AG04450 (cell line): ENCODE data around the gene PKIG. TPM values are rescaled to one million over a fixed set of nuclear protein-coding genes. Genes with fewer than 3 reads are reported as not detected.

Experiments used
- CTCF ChIA-PET: fragments of 300-600, 350-600 bp; formaldehyde crosslinking; extraction: SDS; loops from one replicate; lab custom pipeline; 2022; ENCODE audit warnings: antibody characterized with exemption, inconsistent platforms; lab: Charles Lee
- POLR2A ChIA-PET: fragments of 350-600 bp; formaldehyde crosslinking; extraction: SDS; loops from one replicate; lab custom pipeline; 2021; ENCODE audit warnings: antibody characterized with exemption, inconsistent platforms; lab: Yijun Ruan, JAX
- DNase-seq: peaks from one replicate; pipeline ENCODE4 v3.0.0-alpha.2; 2011; ENCODE audit warnings: low read depth, low spot score
- H3K27ac ChIP-seq: one replicate; pipeline ENCODE4 v1.5.1; 2012; ENCODE audit warnings: low read depth, low read length, control low read depth
- H3K27me3 ChIP-seq: one replicate; pipeline ENCODE4 v1.6.0; 2012; ENCODE audit warnings: low read length; ENCODE audit not compliant: control insufficient read depth, insufficient read depth
- H3K4me3 ChIP-seq: 2 replicates; pipeline ENCODE4 v1.5.1; 2011; ENCODE audit warnings: mild to moderate bottlenecking, low read depth, low read length, control low read depth
- H3K9me3 ChIP-seq: 2 replicates; pipeline ENCODE4 v1.5.1; 2012; ENCODE audit warnings: low read length; ENCODE audit not compliant: control insufficient read depth, insufficient read depth
- polyA plus RNA-seq: library from polyadenylated mRNA; depleted of rRNA; stranded (reverse); fragments of >200 nt; gene quantifications from 2 replicates; pipeline ENCODE4 v1.2.3, GENCODE V29; 2011
- TF ChIP-seq, protein P1 (sequence below): IDR thresholded peaks from 2 replicates; pipeline ENCODE4 v1.5.1; 2011; ENCODE audit warnings: low read depth, low read length, control low read depth, inconsistent platforms

Gene PKIG
- polyA plus RNA-seq, 1 experiment, result 107 TPM

- CTCF ChIA-PET, result interaction anchor here (0.5 to 0.7 kb wide), 2 partner anchors 19 to 78 kb away, joined by 3 to 5 read pairs; no protein-coding TSS in a partner anchor
- no peak overlapping the region for H3K27ac ChIP-seq
- H3K9me3 ChIP-seq, result no peaks in the 10 kb centered on the region
- H3K4me3 ChIP-seq, result no peak overlapping the region
- no peaks in the 10 kb centered on the region for H3K27me3 ChIP-seq
- TF ChIP-seq, protein P1, sequence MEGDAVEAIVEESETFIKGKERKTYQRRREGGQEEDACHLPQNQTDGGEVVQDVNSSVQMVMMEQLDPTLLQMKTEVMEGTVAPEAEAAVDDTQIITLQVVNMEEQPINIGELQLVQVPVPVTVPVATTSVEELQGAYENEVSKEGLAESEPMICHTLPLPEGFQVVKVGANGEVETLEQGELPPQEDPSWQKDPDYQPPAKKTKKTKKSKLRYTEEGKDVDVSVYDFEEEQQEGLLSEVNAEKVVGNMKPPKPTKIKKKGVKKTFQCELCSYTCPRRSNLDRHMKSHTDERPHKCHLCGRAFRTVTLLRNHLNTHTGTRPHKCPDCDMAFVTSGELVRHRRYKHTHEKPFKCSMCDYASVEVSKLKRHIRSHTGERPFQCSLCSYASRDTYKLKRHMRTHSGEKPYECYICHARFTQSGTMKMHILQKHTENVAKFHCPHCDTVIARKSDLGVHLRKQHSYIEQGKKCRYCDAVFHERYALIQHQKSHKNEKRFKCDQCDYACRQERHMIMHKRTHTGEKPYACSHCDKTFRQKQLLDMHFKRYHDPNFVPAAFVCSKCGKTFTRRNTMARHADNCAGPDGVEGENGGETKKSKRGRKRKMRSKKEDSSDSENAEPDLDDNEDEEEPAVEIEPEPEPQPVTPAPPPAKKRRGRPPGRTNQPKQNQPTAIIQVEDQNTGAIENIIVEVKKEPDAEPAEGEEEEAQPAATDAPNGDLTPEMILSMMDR, result no peak
- no peak for DNase-seq
- POLR2A ChIA-PET, result no interaction called here
These were observed 32.9 kb downstream of the PKIG start for GRCh38 chr20:44615169-44615791.

GRCh38 chr20:44615876-44616603 is 33.7 kb downstream of the PKIG start:
- TF ChIP-seq, protein P1, result no peak
- H3K27me3 ChIP-seq, result no peaks in the 10 kb centered on the region
- no peak overlapping the region for H3K4me3 ChIP-seq
- POLR2A ChIA-PET, result interaction anchor here (0.5 kb wide), 1 partner anchor 39 kb away, joined by 3 read pairs; no protein-coding TSS in a partner anchor
- DNase-seq, result no peak
- H3K9me3 ChIP-seq, result no peaks in the 10 kb centered on the region
- CTCF ChIA-PET, result no interaction called here
- H3K27ac ChIP-seq, result no peak overlapping the region

DNA sequence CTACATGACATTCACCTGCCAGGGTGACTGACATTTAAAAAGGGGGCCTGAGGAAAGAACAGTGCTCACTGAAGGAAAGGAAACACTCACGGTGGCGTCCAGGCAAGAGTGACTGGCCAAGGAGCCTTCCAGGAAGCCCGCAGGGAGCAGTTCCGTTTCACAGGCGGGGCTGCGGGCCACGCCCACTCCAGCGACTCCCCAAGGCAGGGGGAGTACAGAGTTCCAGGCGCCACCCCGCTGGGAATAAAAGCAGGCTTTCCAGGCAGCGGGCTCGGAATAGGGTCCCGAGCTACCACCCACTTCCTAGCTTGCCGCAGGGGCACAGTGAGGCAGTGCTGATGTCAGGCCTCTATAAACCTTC is 34.2 kb downstream of the PKIG start:
- Histone ChIP-seq H3K9me3 (no peaks in the 10 kb centered on the region), H3K4me3 (no peak overlapping the region), H3K27ac (peak overlapping the region; percentile 11), H3K27me3 (no peaks in the 10 kb centered on the region)
- ChIA-PET POLR2A (interaction anchor here (0.5 kb wide), 1 partner anchor 39 kb away, joined by 3 read pairs; no protein-coding TSS in a partner anchor), CTCF (no interaction called here)
- DNase-seq, result no peak
- TF ChIP-seq, protein P1, result no peak

DNA sequence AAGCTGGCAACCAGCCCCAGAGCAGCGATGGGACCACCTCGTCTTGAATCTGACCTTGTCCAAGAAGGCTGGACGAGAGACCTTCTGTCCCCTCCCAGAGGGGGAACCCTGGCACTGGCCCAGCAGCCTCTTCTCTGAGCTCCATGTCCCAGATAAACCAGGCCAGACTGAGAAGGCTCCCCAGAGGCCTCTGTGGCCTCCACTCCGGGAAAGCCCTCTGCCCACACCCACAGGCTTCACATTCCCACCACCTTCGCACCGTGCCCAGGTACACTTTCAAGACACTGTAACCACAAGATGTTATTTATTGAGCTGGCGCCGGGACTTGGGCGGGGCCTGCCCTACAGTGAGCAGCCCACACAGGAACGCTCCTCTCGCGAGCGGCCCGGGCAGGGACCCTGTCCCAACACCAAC is 35.9 kb downstream of the PKIG start:
- ChIA-PET POLR2A (no interaction called here), CTCF (no interaction called here)
- TF ChIP-seq, protein P1, result no peak
- no peak overlapping the region for H3K4me3 ChIP-seq
- no peak for DNase-seq
- H3K27ac ChIP-seq, result no peak overlapping the region
- peaks cover 16% of the 10 kb centered on the region for H3K9me3 ChIP-seq
- H3K27me3 ChIP-seq, result no peaks in the 10 kb centered on the region

- no peak overlapping the region for H3K4me3 ChIP-seq
- peaks cover 18% of the 10 kb centered on the region for H3K9me3 ChIP-seq
- TF ChIP-seq, protein P1, result no peak
- CTCF ChIA-PET, result no interaction called here
- DNase-seq, result no peak
- POLR2A ChIA-PET, result no interaction called here
- H3K27ac ChIP-seq, result no peak overlapping the region
- no peaks in the 10 kb centered on the region for H3K27me3 ChIP-seq
These were observed 36.9 kb downstream of the PKIG start for GRCh38 chr20:44619294-44619693.
